Right lobe of liver (tissue), 4 donors: ENCODE data around the gene RAB11FIP3.

Experiments used
- POLR2A ChIP-seq: fragments of 450-650 bp; IDR thresholded peaks from one replicate; pipeline ENCODE4 v1.6.1; 2017; ENCODE audit warnings: antibody characterized with exemption, mild to moderate bottlenecking
- TF ChIP-seq, protein P1 (sequence below), 4 donors: fragments of 200-600 bp in 3 of 4; fragments of 450-650 bp in 1 of 4; IDR thresholded peaks; one replicate each; pipeline versions ENCODE4 v1.5.1 to v1.8.0; 2016 to 2022; ENCODE audit warnings: antibody characterized with exemption in 4 of 4, mild to moderate bottlenecking in 2 of 4
- donor health status: DM: no; HTN: no; CAD: no.
- donor health status: DM: no; HTN: no; CAD: no.
- donor health status: DM: no; HTN: yes; CAD: no.

GRCh38 chr16:543301-544164 lies 118.1 kb downstream of the RAB11FIP3 start:
- TF ChIP-seq, protein P1, sequence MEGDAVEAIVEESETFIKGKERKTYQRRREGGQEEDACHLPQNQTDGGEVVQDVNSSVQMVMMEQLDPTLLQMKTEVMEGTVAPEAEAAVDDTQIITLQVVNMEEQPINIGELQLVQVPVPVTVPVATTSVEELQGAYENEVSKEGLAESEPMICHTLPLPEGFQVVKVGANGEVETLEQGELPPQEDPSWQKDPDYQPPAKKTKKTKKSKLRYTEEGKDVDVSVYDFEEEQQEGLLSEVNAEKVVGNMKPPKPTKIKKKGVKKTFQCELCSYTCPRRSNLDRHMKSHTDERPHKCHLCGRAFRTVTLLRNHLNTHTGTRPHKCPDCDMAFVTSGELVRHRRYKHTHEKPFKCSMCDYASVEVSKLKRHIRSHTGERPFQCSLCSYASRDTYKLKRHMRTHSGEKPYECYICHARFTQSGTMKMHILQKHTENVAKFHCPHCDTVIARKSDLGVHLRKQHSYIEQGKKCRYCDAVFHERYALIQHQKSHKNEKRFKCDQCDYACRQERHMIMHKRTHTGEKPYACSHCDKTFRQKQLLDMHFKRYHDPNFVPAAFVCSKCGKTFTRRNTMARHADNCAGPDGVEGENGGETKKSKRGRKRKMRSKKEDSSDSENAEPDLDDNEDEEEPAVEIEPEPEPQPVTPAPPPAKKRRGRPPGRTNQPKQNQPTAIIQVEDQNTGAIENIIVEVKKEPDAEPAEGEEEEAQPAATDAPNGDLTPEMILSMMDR (IDR thresholded peaks at IDR 0.05), result no peak
- peak; percentile 42 for TF ChIP-seq POLR2A
